ENCODE measurements around the gene POU2F2.

POU2F2 gene

DNA sequence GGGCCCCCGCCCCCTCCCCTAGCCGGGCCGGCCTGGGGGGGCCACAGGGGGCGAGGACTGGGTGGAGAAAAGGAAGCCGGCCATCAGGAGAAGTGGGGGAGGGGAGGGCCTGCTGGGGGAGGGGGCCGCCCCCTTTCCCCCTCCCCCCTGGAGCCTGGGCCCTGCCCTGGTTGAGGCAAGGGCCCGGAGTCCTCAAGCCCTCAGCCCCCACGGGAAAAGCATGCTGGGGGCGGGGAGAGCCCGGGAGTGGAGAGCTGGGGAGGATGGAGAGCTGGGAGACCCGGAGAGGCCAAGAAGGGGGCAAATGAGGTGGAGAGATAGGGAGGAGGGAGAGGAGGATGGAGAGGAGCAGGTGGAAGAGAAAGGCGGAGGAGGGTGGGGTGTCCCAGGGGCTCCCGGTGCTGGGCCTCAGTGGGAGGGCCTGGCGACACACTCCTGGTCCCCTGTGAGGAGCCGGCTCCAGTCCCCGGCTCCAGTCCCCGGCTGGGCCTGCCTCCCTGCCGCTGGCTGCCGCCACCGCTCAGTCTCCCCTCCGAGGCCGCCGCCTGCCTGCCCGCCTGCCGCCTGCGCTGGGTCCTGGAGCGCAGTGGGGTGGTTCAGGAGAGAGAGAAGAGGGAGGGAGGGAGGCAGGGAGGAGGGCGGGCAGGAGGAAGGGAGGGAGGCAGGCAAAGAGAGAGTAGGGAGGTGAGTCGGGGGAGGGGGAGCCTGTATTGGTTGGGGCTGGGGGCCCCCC lies 62.5 kb downstream of the POU2F2 start, which contains the start of gene GRIK5:
TSS of gene GRIK5 (minus strand) at position 588 of the 733 bp plus-strand sequence. CDS start 4,436 bp downstream, outside the sequence.
- CTCF ChIA-PET = no interaction called here
- no peak for DNase-seq (ENCODE audit: low read depth, low spot score)

DNA sequence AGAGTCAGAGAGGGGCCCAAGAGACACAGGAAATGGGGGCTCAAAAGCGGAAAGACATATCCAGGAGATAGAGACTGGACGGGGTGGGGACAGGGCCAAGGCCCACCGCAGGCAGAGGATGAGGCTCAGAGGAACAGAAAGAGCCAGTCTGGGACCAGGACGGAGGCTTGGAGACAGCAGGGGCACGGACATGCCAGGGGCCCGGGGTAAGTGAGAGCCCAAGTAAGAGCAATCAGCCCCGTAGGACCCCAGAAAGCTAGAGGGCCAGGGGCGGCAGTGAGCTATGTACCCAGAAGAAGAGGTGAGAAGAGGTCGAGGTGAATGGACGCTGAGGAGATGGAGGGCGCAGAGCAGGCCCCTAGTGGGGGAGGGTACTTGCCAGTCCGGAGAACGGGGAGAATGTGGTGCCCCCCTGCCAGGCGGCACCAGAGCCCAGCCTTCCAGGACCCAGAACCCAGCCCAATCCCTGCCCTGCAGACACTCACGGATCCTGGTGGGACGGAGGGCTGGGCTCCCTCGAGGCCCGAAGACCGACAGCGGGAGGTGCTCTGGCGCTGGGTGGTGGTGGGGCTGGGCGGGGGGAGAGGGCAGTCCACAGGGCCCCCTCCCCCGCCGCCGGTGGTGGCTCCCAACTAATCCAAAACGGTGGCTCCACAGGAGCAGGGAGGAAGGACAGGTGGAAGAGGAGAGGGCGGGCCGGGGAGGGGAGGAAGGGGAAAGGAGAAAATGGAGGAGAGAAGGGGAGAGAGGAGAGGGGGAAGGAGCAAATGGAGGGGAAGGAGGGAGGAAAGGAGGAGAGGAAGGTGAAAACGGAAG lies 63.3 kb downstream of the POU2F2 start:
- DNase-seq (ENCODE audit: low read depth, low spot score) = no peak
- ChIA-PET POLR2A (no interaction called here), CTCF (interaction anchor here (1.6 kb wide), 1 partner anchor 71 kb away, joined by 3 read pairs; no protein-coding TSS in a partner anchor)
- no peak overlapping the region for H3K4me3 ChIP-seq (ENCODE audit: low read depth, low read length)
- TF ChIP-seq, protein P1, sequence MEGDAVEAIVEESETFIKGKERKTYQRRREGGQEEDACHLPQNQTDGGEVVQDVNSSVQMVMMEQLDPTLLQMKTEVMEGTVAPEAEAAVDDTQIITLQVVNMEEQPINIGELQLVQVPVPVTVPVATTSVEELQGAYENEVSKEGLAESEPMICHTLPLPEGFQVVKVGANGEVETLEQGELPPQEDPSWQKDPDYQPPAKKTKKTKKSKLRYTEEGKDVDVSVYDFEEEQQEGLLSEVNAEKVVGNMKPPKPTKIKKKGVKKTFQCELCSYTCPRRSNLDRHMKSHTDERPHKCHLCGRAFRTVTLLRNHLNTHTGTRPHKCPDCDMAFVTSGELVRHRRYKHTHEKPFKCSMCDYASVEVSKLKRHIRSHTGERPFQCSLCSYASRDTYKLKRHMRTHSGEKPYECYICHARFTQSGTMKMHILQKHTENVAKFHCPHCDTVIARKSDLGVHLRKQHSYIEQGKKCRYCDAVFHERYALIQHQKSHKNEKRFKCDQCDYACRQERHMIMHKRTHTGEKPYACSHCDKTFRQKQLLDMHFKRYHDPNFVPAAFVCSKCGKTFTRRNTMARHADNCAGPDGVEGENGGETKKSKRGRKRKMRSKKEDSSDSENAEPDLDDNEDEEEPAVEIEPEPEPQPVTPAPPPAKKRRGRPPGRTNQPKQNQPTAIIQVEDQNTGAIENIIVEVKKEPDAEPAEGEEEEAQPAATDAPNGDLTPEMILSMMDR (IDR thresholded peaks at IDR 0.05; ENCODE audit: insufficient read depth, low read length, missing control alignments) = no peak

More for the DNA sequence above, 62.5 kb downstream of the POU2F2 start, which contains the start of gene GRIK5:
- POLR2A ChIA-PET = no interaction called here
- no peak within 1 kb of the TSS for H3K4me3 ChIP-seq (ENCODE audit: low read depth, low read length)
- TF ChIP-seq, protein P1 (IDR thresholded peaks at IDR 0.05; ENCODE audit: insufficient read depth, low read length, missing control alignments) = no peak

DNA sequence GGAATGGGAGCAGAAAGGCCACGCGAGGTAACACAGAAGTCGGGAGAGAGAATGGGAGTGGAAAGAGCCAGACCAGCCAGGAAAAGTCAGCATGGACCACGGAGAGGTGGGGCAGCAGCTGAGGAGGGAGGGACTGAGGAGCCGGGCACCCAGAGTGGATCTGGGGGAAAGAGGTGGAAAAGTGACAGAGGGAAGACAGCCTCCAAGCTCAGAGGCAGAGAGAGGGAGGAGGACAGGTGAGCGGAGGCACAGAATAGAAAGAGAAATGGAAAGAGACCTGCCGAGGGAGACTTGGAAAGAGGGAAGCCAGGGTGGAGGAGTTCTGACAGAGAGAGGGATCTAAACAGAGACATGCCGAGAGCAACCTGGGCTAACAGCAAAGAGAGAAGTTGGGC lies 63.9 kb downstream of the POU2F2 start:
- TF ChIP-seq, protein P1 (IDR thresholded peaks at IDR 0.05; ENCODE audit: insufficient read depth, low read length, missing control alignments) = no peak
- DNase-seq (ENCODE audit: low read depth, low spot score) = no peak
- ChIA-PET POLR2A (no interaction called here), CTCF (interaction anchor here (1.6 kb wide), 1 partner anchor 71 kb away, joined by 3 read pairs; no protein-coding TSS in a partner anchor)
- no peak overlapping the region for H3K4me3 ChIP-seq (ENCODE audit: low read depth, low read length)

DNA sequence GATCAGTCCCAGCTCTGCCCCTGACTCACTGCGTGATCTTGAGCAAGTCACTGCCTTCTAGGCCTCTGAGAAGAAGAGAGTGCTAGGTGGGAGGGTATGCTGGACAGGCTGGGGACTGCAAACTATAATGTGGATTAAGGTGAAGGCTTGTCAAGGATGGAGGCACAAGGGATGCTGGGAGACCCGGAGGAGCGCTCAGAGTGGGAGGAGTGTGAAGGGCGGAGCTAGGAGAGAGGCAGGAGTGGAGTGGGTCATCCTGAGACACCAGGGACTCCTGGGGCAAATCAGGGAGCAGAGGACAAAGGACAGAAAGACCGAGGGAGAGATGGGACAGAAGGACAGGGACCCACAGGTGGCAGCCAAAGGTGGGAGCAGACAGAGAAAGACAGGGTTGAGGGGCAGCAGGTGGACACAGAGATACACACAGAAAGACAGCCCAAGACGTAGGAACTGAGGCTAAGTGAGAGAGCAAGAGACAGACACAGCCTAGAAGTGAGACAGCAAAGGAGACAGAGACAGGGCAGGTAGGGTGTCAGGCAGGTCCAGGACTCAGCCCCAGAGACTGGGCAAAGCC lies 64.8 kb downstream of the POU2F2 start:
- H3K4me3 ChIP-seq (ENCODE audit: low read depth, low read length) = no peak overlapping the region
- POLR2A ChIA-PET = no interaction called here
- DNase-seq (ENCODE audit: low read depth, low spot score) = no peak
- TF ChIP-seq, protein P1 (IDR thresholded peaks at IDR 0.05; ENCODE audit: insufficient read depth, low read length, missing control alignments) = no peak
- CTCF ChIA-PET = interaction anchor here (1.3 to 1.6 kb wide), 2 partner anchors 32 to 70 kb away, joined by 3 to 5 read pairs; no protein-coding TSS in a partner anchor

DNA sequence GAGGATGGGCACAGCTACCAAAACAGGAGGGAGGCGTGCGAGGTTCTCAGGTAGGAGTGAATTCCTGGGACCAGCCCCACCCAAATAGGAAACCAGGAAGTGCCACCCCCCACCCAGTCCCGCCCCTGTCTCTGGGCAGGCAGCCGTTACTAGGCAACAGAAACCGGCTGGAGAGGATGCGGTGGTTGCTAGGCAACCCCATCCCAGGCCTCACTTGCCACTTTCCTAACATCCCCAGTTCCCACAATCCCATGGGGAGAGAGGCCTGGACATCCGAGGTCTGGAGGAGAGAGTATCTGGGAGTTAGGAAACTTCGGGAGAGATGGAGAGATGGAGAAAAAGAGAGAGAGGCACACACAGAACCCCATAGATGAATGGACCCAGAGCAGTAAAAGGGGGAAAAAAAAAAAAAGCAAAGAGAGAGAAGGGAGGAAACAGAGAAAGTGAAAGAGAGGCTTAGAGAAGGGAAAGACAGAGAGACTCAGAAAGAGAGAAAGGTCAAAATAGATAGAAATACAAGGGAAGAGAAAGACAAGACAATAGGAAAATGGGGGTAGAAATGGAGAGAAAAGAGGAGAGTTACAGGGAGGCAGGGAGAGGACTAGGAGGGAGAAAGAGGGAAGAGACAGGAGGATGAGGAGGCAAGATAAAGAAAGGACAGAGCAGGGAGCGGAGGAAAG lies 66.0 kb downstream of the POU2F2 start:
- H3K4me3 ChIP-seq (ENCODE audit: low read depth, low read length) = no peak overlapping the region
- no peak for DNase-seq (ENCODE audit: low read depth, low spot score)
- ChIA-PET CTCF (interaction anchor here (1.3 kb wide), 1 partner anchor 31 kb away, joined by 5 read pairs; no protein-coding TSS in a partner anchor), POLR2A (no interaction called here)
- TF ChIP-seq, protein P1 (IDR thresholded peaks at IDR 0.05; ENCODE audit: insufficient read depth, low read length, missing control alignments) = no peak

All from AG04449 (cell line).